Measurements from ENCODE around the gene NAA35. TPM values are rescaled to one million over a fixed set of nuclear protein-coding genes. Genes with fewer than 3 reads are reported as not detected.

The NAA35 gene
- total RNA-seq, 2 experiments from 2014 or later = 19.4 to 19.8 TPM

- POLR2A ChIA-PET = no interaction called here
- no peak overlapping the region for H3K27ac Mint-ChIP-seq
- no peaks in the 10 kb centered on the region for H3K9me3 Mint-ChIP-seq
- CTCF ChIA-PET = interaction anchor here (1.5 kb wide), 1 partner anchor 10 kb away, joined by 3 read pairs; no protein-coding TSS in a partner anchor
- H3K4me3 Mint-ChIP-seq = no peak overlapping the region
- Histone ChIP-seq H3K27ac (ENCODE audit: low read depth in 1 of 2, low read length in 2 of 2) (no peak overlapping the region), H3K4me3 (ENCODE audit: low read length) (no peak overlapping the region), H3K36me3 (ENCODE audit: insufficient read depth, low read length) (no peaks in the 10 kb centered on the region), H3K4me1 (ENCODE audit: insufficient read depth, low read length) (no peaks in the 10 kb centered on the region), H3K9me3 (ENCODE audit: control insufficient read depth in 1 of 2, insufficient read depth in 1 of 2, low read length in 2 of 2) (peaks cover 0 to 7% of the 10 kb centered on the region in 2 experiments), H3K27me3 (ENCODE audit: control insufficient read depth in 1 of 2, insufficient read depth in 2 of 2, low read length in 2 of 2) (no peaks in the 10 kb centered on the region)
- no peak for TF ChIP-seq CTCF (IDR thresholded peaks at IDR 0.05)
- intact Hi-C loops (cut with DNase I, micrococcal nuclease) = no loop called here
- DNase-seq (no peak), ATAC-seq (ENCODE audit: poor library complexity) (no peak)
- H3K36me3 Mint-ChIP-seq (ENCODE audit: low read depth) = no peaks in the 10 kb centered on the region
- no peaks in the 10 kb centered on the region for H3K27me3 Mint-ChIP-seq
- no peaks in the 10 kb centered on the region for H3K4me1 Mint-ChIP-seq (ENCODE audit: low read depth)
Measured at GRCh38 chr9:86042199-86042978, 101.4 kb downstream of the NAA35 start.

GRCh38 chr9:86043586-86043985 is 102.6 kb downstream of the NAA35 start:
- Mint-ChIP-seq H3K27me3 (no peaks in the 10 kb centered on the region), H3K36me3 (ENCODE audit: low read depth) (no peaks in the 10 kb centered on the region), H3K4me1 (ENCODE audit: low read depth) (no peaks in the 10 kb centered on the region), H3K4me3 (no peak overlapping the region), H3K27ac (no peak overlapping the region), H3K9me3 (no peaks in the 10 kb centered on the region)
- Histone ChIP-seq H3K9me3 (ENCODE audit: control insufficient read depth in 1 of 2, insufficient read depth in 1 of 2, low read length in 2 of 2) (peaks cover 0 to 6% of the 10 kb centered on the region in 2 experiments), H3K27me3 (ENCODE audit: control insufficient read depth in 1 of 2, insufficient read depth in 2 of 2, low read length in 2 of 2) (no peaks in the 10 kb centered on the region), H3K4me3 (ENCODE audit: low read length) (no peak overlapping the region), H3K27ac (ENCODE audit: low read depth in 1 of 2, low read length in 2 of 2) (no peak overlapping the region), H3K4me1 (ENCODE audit: insufficient read depth, low read length) (no peaks in the 10 kb centered on the region), H3K36me3 (ENCODE audit: insufficient read depth, low read length) (no peaks in the 10 kb centered on the region)
- TF ChIP-seq CTCF (IDR thresholded peaks at IDR 0.05) = no peak
- no peak for DNase-seq
- intact Hi-C loops (cut with DNase I, micrococcal nuclease) = no loop called here
- ChIA-PET CTCF (no interaction called here), POLR2A (no interaction called here)
- ATAC-seq (ENCODE audit: poor library complexity) = no peak

- ATAC-seq (ENCODE audit: poor library complexity) (no peak), DNase-seq (no peak)
- Histone ChIP-seq H3K9me3 (ENCODE audit: control insufficient read depth in 1 of 2, insufficient read depth in 1 of 2, low read length in 2 of 2) (peaks cover 0 to 6% of the 10 kb centered on the region in 2 experiments), H3K4me3 (ENCODE audit: low read length) (no peak overlapping the region), H3K4me1 (ENCODE audit: insufficient read depth, low read length) (no peaks in the 10 kb centered on the region), H3K27me3 (ENCODE audit: control insufficient read depth in 1 of 2, insufficient read depth in 2 of 2, low read length in 2 of 2) (no peaks in the 10 kb centered on the region), H3K36me3 (ENCODE audit: insufficient read depth, low read length) (no peaks in the 10 kb centered on the region), H3K27ac (ENCODE audit: low read depth in 1 of 2, low read length in 2 of 2) (no peak overlapping the region)
- POLR2A ChIA-PET = no interaction called here
- Mint-ChIP-seq H3K36me3 (ENCODE audit: low read depth) (no peaks in the 10 kb centered on the region), H3K27me3 (no peaks in the 10 kb centered on the region), H3K9me3 (no peaks in the 10 kb centered on the region), H3K4me1 (ENCODE audit: low read depth) (no peaks in the 10 kb centered on the region), H3K4me3 (no peak overlapping the region), H3K27ac (no peak overlapping the region)
- no peak for TF ChIP-seq CTCF (IDR thresholded peaks at IDR 0.05)
- intact Hi-C loops (cut with DNase I, micrococcal nuclease) = no loop called here
- CTCF ChIA-PET = no interaction called here
Measured at GRCh38 chr9:86043999-86044398, 103.1 kb downstream of the NAA35 start.
